Esophagus muscularis mucosa (tissue), 3 donors: ENCODE measurements around the gene UBE2QL1.

Experiments
- CTCF ChIP-seq, 3 experiments: fragments of 200-600 bp in 2 of 3; fragments of 450-650 bp in 1 of 3; sonication (generic) in 2 of 3; IDR thresholded peaks; one replicate each; pipeline ENCODE4 v1.5.1; 2017 to 2019; ENCODE audit warnings: antibody characterized with exemption in 3 of 3, mild to moderate bottlenecking in 2 of 3, moderate library complexity in 1 of 3
- POLR2AphosphoS5 ChIP-seq, 2 donors: sonication (generic); formaldehyde crosslinking; IDR thresholded peaks; one replicate each; pipeline ENCODE4 v1.6.1; 2017; ENCODE audit warnings: antibody characterized with exemption in 2 of 2

DNA sequence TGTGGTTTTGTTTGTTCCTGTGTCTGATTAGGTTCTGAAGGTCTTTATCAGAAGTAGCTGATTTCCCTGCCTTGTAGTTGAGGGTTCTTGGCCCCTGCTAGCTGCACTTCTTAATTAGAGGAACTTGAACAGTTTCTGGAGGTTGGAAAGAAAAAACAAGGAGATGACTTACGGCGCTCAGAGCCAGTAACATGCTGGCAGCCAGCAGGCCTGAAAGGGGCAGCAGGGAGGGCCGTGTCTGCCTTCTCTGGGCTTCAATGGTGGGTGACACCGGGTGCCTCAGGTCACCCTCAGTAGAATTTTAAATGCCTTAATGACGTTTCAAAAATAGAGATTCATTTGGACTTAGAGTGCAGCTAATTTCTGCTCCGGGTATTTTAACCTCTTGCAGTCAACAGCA lies 15.8 kb downstream of the UBE2QL1 start:
- TF ChIP-seq CTCF (IDR thresholded peaks at IDR 0.05) (no peak), POLR2AphosphoS5 (IDR thresholded peaks at IDR 0.05) (no peak)
